H9 (cell line): ENCODE results near the gene HCRTR1. TPM values are rescaled to one million over a fixed set of nuclear protein-coding genes. Genes with fewer than 3 reads are reported as not detected.

ENCODE experiments used
- DNase-seq: peaks from one replicate; pipeline ENCODE4 v3.0.0-alpha.2; 2017
- H2AFZ ChIP-seq: one replicate; pipeline ENCODE4 v1.6.1; 2013; ENCODE audit warnings: mild to moderate bottlenecking, low read length, control low read depth, moderate library complexity
- H2AK5ac ChIP-seq: 2 replicates; pipeline ENCODE4 v1.6.1; 2013; ENCODE audit warnings: low read length, control low read depth, mixed read lengths; ENCODE audit not compliant: insufficient read length
- H2BK120ac ChIP-seq: one replicate; pipeline ENCODE4 v1.6.1; 2013; ENCODE audit warnings: low read depth, mild to moderate bottlenecking, low read length, control low read depth, inconsistent platforms; ENCODE audit not compliant: poor library complexity, severe bottlenecking
- H2BK12ac ChIP-seq: 2 replicates; pipeline ENCODE4 v1.6.1; 2013; ENCODE audit warnings: low read length, control low read depth, mixed read lengths, low read depth; ENCODE audit not compliant: insufficient read length
- H2BK15ac ChIP-seq: 2 replicates; pipeline ENCODE4 v1.6.1; 2013; ENCODE audit warnings: low read depth, low read length, control low read depth
- H2BK20ac ChIP-seq: one replicate; pipeline ENCODE4 v1.6.1; 2013; ENCODE audit warnings: low read depth, mild to moderate bottlenecking, low read length, control low read depth, inconsistent platforms; ENCODE audit not compliant: poor library complexity, severe bottlenecking
- H2BK5ac ChIP-seq: 2 replicates; pipeline ENCODE4 v1.6.1; 2013; ENCODE audit warnings: low read length, control low read depth, mixed read lengths; ENCODE audit not compliant: insufficient read length
- H3K14ac ChIP-seq: 2 replicates; pipeline ENCODE4 v1.6.1; 2013; ENCODE audit warnings: low read length, control low read depth; ENCODE audit not compliant: insufficient read depth
- H3K18ac ChIP-seq: 2 replicates; pipeline ENCODE4 v1.6.1; 2013; ENCODE audit warnings: low read depth, mild to moderate bottlenecking, mixed read lengths, low read length, control low read depth; ENCODE audit not compliant: insufficient read length
- H3K23ac ChIP-seq: 2 replicates; pipeline ENCODE4 v1.6.1; 2013; ENCODE audit warnings: low read length, control low read depth, mixed read lengths, low read depth; ENCODE audit not compliant: insufficient read length
- H3K23me2 ChIP-seq: 2 replicates; pipeline ENCODE4 v1.6.1; 2013; ENCODE audit warnings: low read depth, mild to moderate bottlenecking, mixed read lengths, low read length, control low read depth; ENCODE audit not compliant: insufficient read length, poor library complexity, severe bottlenecking
- H3K27ac ChIP-seq: 2 replicates; pipeline ENCODE4 v1.5.1; 2013; ENCODE audit warnings: low read length, control low read depth, mixed read lengths, low read depth; ENCODE audit not compliant: insufficient read length
- H3K27me3 ChIP-seq: 2 replicates; pipeline ENCODE4 v1.6.1; 2013; ENCODE audit warnings: low read length, control low read depth, inconsistent platforms; ENCODE audit not compliant: insufficient read depth
- H3K4ac ChIP-seq: 2 replicates; pipeline ENCODE4 v1.6.1; 2013; ENCODE audit warnings: low read depth, mild to moderate bottlenecking, control low read depth, inconsistent platforms, low read length, moderate library complexity
- H3K4me1 ChIP-seq: 2 replicates; pipeline ENCODE4 v1.6.1; 2013; ENCODE audit warnings: low read length, control low read depth, inconsistent platforms; ENCODE audit not compliant: insufficient read depth
- H3K4me2 ChIP-seq: 2 replicates; pipeline ENCODE4 v1.6.1; 2013; ENCODE audit warnings: low read length, control low read depth, mixed read lengths; ENCODE audit not compliant: insufficient read length, insufficient read depth
- H3K56ac ChIP-seq: 2 replicates; pipeline ENCODE4 v1.6.1; 2013; ENCODE audit warnings: low read depth, mild to moderate bottlenecking, mixed read lengths, low read length, control low read depth; ENCODE audit not compliant: insufficient read length
- H3K79me1 ChIP-seq: 2 replicates; pipeline ENCODE4 v1.6.1; 2013; ENCODE audit warnings: low read depth, mild to moderate bottlenecking, moderate library complexity, low read length, control low read depth, inconsistent platforms; ENCODE audit not compliant: insufficient read depth, poor library complexity, severe bottlenecking
- H3K79me2 ChIP-seq: 2 replicates; pipeline ENCODE4 v1.6.1; 2013; ENCODE audit warnings: low read length, control low read depth, inconsistent platforms; ENCODE audit not compliant: insufficient read depth
- H3K9ac ChIP-seq: 2 replicates; pipeline ENCODE4 v1.6.1; 2013; ENCODE audit warnings: low read length, control low read depth, mixed read lengths; ENCODE audit not compliant: insufficient read length; ENCODE audit errors: extremely low read depth
- H3K9me3 ChIP-seq: one replicate; pipeline ENCODE4 v1.6.1; 2013; ENCODE audit warnings: low read depth, low read length, inconsistent platforms; ENCODE audit not compliant: control insufficient read depth
- H3T11ph ChIP-seq: one replicate; pipeline ENCODE4 v1.6.1; 2013; ENCODE audit warnings: mild to moderate bottlenecking, low read length, control low read depth, inconsistent platforms
- H4K20me1 ChIP-seq: one replicate; pipeline ENCODE4 v1.6.1; 2013; ENCODE audit not compliant: control insufficient read depth, insufficient read length, insufficient read depth
- H4K5ac ChIP-seq: 2 replicates; pipeline ENCODE4 v1.6.1; 2013; ENCODE audit warnings: low read depth, mild to moderate bottlenecking, mixed read lengths, low read length, control low read depth; ENCODE audit not compliant: insufficient read length
- H4K8ac ChIP-seq: replicated peaks from 2 replicates; pipeline ENCODE4 v1.6.1; 2013; ENCODE audit warnings: low read length, control low read depth, mixed read lengths, low read depth; ENCODE audit not compliant: insufficient read length
- H4K91ac ChIP-seq: 2 replicates; pipeline ENCODE4 v1.6.1; 2013; ENCODE audit warnings: low read depth, mild to moderate bottlenecking, moderate library complexity, mixed read lengths, low read length, control low read depth; ENCODE audit not compliant: insufficient read length
- H3K27ac Mint-ChIP-seq, 3 experiments: 2 replicates in 2 of 3; 3 replicates in 1 of 3; pipeline ENCODE4 v1.8.0; 2020 to 2021; ENCODE audit warnings: mixed read lengths in 3 of 3, mild to moderate bottlenecking in 1 of 3, moderate library complexity in 1 of 3
- H3K27me3 Mint-ChIP-seq: 2 replicates; pipeline ENCODE4 v1.8.0; 2021; ENCODE audit warnings: low read depth, mild to moderate bottlenecking, moderate library complexity, mixed read lengths
- H3K36me3 Mint-ChIP-seq, 3 experiments: 2 replicates in 2 of 3; 3 replicates in 1 of 3; pipeline ENCODE4 v1.8.0; 2020 to 2021; ENCODE audit warnings: low read depth in 3 of 3, mixed read lengths in 3 of 3; ENCODE audit not compliant: insufficient read depth in 1 of 3
- H3K4me1 Mint-ChIP-seq, 2 experiments: 2 replicates each; pipeline ENCODE4 v1.8.0; 2020; ENCODE audit warnings: mixed read lengths in 2 of 2
- H3K4me3 Mint-ChIP-seq, 2 experiments: 2 replicates in 1 of 2; 3 replicates in 1 of 2; pipeline ENCODE4 v1.8.0; 2020 to 2021; ENCODE audit warnings: mild to moderate bottlenecking in 2 of 2, mixed read lengths in 2 of 2, moderate library complexity in 1 of 2
- H3K9me3 Mint-ChIP-seq, 2 experiments: 2 replicates in 1 of 2; 3 replicates in 1 of 2; pipeline ENCODE4 v1.8.0; 2020; ENCODE audit warnings: mild to moderate bottlenecking in 2 of 2, mixed read lengths in 2 of 2, moderate library complexity in 1 of 2
- WGBS: extraction: QIAGEN DNeasy Blood & Tissue Kit; methylation state at CpG from one replicate; pipeline ENCODE4 v1.1.7; 2013; ENCODE audit warnings: missing lambda C conversion rate, low lambda C conversion rate, mixed read lengths; ENCODE audit not compliant: insufficient read length; ENCODE audit errors: extremely low coverage; 5-methylcytosine and 5-hydroxymethylcytosine counted together
- total RNA-seq: library from RNA; stranded (reverse); gene quantifications from 2 replicates; pipeline ENCODE4 v1.2.1, GENCODE V29; 2021
- TF ChIP-seq, protein P1 (sequence below): fragments of 200-600 bp; sonication (generic); conservative IDR thresholded peaks from 3 replicates; pipeline ENCODE4 v1.8.0; 2021; ENCODE audit warnings: antibody characterized with exemption, mild to moderate bottlenecking

Gene HCRTR1
- total RNA-seq, 1 experiment from 2014 or later: not detected

DNA sequence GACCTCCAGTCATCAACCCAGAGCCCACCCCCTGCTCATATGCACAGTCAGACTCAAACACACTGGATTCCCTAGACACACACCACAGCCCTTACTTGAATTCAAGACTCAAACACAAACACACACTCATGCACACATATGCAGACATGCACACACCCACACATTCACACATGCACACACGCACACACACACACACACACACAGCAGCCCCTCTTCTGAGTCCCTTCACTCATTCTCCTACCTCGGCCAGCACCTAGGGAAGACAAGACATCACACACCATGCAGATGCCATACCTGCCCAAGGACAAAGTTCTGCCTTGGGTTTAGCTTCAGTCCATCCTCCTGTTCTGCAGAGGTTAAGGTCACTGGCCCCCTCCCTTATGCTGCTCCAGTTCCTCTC, 1.6 kb upstream of the HCRTR1 start:
- Mint-ChIP-seq H3K36me3 (no peaks in the 10 kb centered on the region; a peak in 1 of 7 replicates), H3K27ac (no peak overlapping the region)

More for the DNA sequence above, 1.6 kb upstream of the HCRTR1 start:
- H3K14ac ChIP-seq: no peak overlapping the region
- no peaks in the 10 kb centered on the region for H3K79me2 ChIP-seq
- TF ChIP-seq, protein P1, sequence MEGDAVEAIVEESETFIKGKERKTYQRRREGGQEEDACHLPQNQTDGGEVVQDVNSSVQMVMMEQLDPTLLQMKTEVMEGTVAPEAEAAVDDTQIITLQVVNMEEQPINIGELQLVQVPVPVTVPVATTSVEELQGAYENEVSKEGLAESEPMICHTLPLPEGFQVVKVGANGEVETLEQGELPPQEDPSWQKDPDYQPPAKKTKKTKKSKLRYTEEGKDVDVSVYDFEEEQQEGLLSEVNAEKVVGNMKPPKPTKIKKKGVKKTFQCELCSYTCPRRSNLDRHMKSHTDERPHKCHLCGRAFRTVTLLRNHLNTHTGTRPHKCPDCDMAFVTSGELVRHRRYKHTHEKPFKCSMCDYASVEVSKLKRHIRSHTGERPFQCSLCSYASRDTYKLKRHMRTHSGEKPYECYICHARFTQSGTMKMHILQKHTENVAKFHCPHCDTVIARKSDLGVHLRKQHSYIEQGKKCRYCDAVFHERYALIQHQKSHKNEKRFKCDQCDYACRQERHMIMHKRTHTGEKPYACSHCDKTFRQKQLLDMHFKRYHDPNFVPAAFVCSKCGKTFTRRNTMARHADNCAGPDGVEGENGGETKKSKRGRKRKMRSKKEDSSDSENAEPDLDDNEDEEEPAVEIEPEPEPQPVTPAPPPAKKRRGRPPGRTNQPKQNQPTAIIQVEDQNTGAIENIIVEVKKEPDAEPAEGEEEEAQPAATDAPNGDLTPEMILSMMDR: no peak
- no peak overlapping the region for H2BK20ac ChIP-seq
- no peak overlapping the region for H2BK15ac ChIP-seq
- no peaks in the 10 kb centered on the region for H3K9me3 ChIP-seq
- no peak overlapping the region for H3K18ac ChIP-seq
- H4K8ac ChIP-seq: no peak overlapping the region
- H3K4me2 ChIP-seq: no peak overlapping the region
- no peak overlapping the region for H3K27ac ChIP-seq
- peaks cover 5% of the 10 kb centered on the region for H3K23me2 ChIP-seq
- H2AK5ac ChIP-seq: no peak overlapping the region
- no peak for DNase-seq
- peaks cover 2% of the 10 kb centered on the region for H4K20me1 ChIP-seq
- Mint-ChIP-seq H3K27me3 (peaks cover 48% of the 10 kb centered on the region), H3K4me1 (peaks cover 15 to 17% of the 10 kb centered on the region in 2 experiments), H3K9me3 (no peaks in the 10 kb centered on the region), H3K4me3 (peak overlapping the region in 1 of 2 experiments; percentile 5; a peak in 2 of 5 replicates)
- no CpG with 5 or more reads among the region's 2 CpGs for WGBS
- no peak overlapping the region for H4K5ac ChIP-seq
- H2AFZ ChIP-seq: no peak overlapping the region
- H3K56ac ChIP-seq: no peak overlapping the region
- no peak overlapping the region for H2BK5ac ChIP-seq
- no peak overlapping the region for H3T11ph ChIP-seq
- H3K9ac ChIP-seq: no peak overlapping the region
- H4K91ac ChIP-seq: no peak overlapping the region
- H2BK12ac ChIP-seq: no peak overlapping the region
- no peaks in the 10 kb centered on the region for H3K79me1 ChIP-seq
- H2BK120ac ChIP-seq: no peak overlapping the region
- H3K4me1 ChIP-seq: no peaks in the 10 kb centered on the region
- H3K4ac ChIP-seq: no peak overlapping the region
- H3K23ac ChIP-seq: no peak overlapping the region
- H3K27me3 ChIP-seq: peaks cover 11% of the 10 kb centered on the region; the same call in 1 of the 2 replicates
